ENCODE measurements around the gene OR10A2.

Gene OR10A2

DNA sequence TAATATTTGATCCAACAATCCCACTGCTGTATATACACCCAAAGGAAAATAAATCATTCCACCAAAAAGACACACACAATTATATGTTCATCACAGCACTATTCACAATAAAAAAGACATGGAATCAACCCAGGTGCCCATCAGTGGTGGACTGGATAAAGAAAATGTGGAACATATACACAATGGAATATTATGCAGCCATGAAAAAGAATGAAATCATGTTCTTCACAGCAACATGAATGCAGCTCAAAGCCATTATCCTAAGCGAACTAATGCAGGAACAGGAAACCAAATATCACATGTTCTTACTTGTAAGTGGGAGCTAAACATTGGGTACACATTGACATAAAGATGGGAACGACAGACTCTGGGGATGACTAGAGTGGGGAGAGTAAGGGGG lies 56.8 kb downstream of the OR10A2 start:
- no peak overlapping the region for H2AFZ ChIP-seq (ENCODE audit: low read depth, low read length)
- TF ChIP-seq CTCF (IDR thresholded peaks at IDR 0.05; ENCODE audit: low read depth, low read length) (no peak), EZH2phosphoT487 (IDR thresholded peaks at IDR 0.05; ENCODE audit: low read depth) (no peak)
- no peak overlapping the region for H3K4me3 ChIP-seq (ENCODE audit: low read length)
- no peaks in the 10 kb centered on the region for H3K36me3 ChIP-seq (replicated peaks; ENCODE audit: low read depth, low read length)
- 0 out of 2 replicates have a peak, but pooled peaks cover 4% of the 10 kb centered on the region for H3K9me3 ChIP-seq (ENCODE audit: insufficient read depth, low read length)
- H3K27ac ChIP-seq (ENCODE audit: low read length): no peak overlapping the region
- no peaks in the 10 kb centered on the region for H4K20me1 ChIP-seq (ENCODE audit: insufficient read depth, low read length)
- no peak overlapping the region for H3K4me2 ChIP-seq (ENCODE audit: low read length)
- H3K27me3 ChIP-seq (ENCODE audit: low read depth, low read length): no peaks in the 10 kb centered on the region
- H3K4me1 ChIP-seq (ENCODE audit: low read length): peaks cover 31% of the 10 kb centered on the region
- no peak overlapping the region for H3K9ac ChIP-seq (ENCODE audit: low read length)
- H3K79me2 ChIP-seq (ENCODE audit: low read length): no peaks in the 10 kb centered on the region

- Histone ChIP-seq H2AFZ (ENCODE audit: low read depth, low read length) (no peak within 1 kb of the TSS), H3K9me3 (ENCODE audit: insufficient read depth, low read length) (0 out of 2 replicates have a peak, but pooled peaks cover 4% of the 10 kb centered on the region), H3K27me3 (ENCODE audit: low read depth, low read length) (no peaks in the 10 kb centered on the region), H3K4me3 (ENCODE audit: low read length) (no peak within 1 kb of the TSS), H3K4me1 (ENCODE audit: low read length) (peaks cover 34% of the 10 kb centered on the region), H3K27ac (ENCODE audit: low read length) (no peak within 1 kb of the TSS), H4K20me1 (ENCODE audit: insufficient read depth, low read length) (no peaks in the 10 kb centered on the region), H3K4me2 (ENCODE audit: low read length) (no peak within 1 kb of the TSS), H3K9ac (ENCODE audit: low read length) (no peak within 1 kb of the TSS), H3K79me2 (ENCODE audit: low read length) (no peaks in the 10 kb centered on the region), H3K36me3 (replicated peaks; ENCODE audit: low read depth, low read length) (no peaks in the 10 kb centered on the region)
- TF ChIP-seq EZH2phosphoT487 (IDR thresholded peaks at IDR 0.05; ENCODE audit: low read depth): no peak
- no peak for TF ChIP-seq CTCF (IDR thresholded peaks at IDR 0.05; ENCODE audit: low read depth, low read length)
Observed at GRCh38 chr11:6920702-6921101, 57.8 kb downstream of the OR10A2 start, which contains the start of gene OR2D3. Gene OR2D3, plus strand, starts transcription at chr11:6921002. Its CDS starts 0 bp downstream, at chr11:6921002.

Data from OCI-LY3 (cell line).